ENCODE results near the gene GFOD2.

GFOD2 gene

DNA sequence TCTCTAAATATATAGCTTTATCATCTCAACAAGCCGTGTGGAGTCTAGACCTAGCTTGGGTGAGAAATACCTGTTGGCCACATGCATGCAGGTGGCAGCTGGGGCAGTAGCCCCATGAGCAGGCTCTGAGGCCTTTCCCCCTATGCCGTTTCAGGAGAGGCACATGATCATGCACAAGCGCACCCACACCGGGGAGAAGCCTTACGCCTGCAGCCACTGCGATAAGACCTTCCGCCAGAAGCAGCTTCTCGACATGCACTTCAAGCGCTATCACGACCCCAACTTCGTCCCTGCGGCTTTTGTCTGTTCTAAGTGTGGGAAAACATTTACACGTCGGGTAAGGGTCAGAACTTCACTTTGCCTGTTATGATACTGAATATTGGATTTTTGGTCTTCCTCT is 90.9 kb downstream of the GFOD2 start:
- DNase-seq = no peak

Data from SIG-M5 (cell line).